ENCODE data around the gene PTPN11. TPM values are rescaled to one million over a fixed set of nuclear protein-coding genes. Genes with fewer than 3 reads are reported as not detected.
A peak's percentile ranks its signal among the peaks of the same experiment; 100 is the strongest.

The PTPN11 gene
- total and polyA plus RNA-seq, 2 of the 8 experiments (the other 6 are each of a cell fraction or from before 2014, with no cell fraction given) = 28.3 to 133 TPM

DNA sequence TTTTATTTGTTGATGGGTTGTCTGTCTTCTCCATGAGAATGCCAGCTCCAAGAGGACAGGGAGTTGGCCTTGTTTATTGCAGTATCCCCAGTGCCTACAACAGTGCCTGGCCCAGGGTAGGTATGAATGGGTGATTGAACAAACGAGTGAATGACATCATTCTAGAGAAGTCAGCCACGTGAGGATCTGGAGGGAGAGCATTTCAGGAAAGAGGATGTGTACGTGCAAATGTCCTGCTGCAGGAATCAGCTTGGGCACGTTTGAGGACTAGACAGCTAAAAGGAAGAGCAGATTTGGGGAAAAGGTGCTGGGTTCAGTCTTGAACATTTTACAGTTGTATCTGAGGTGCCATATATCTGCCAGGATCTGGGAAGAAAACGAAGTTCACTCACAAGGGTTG, 97.1 kb downstream of the PTPN11 start:
- POLR2A ChIA-PET (ENCODE audit: partially characterized antibody) = no interaction called here
- CTCF ChIA-PET (ENCODE audit: partially characterized antibody) = interaction anchor here (1.2 to 1.4 kb wide), 3 partner anchors 9 to 43 kb away, joined by 3 to 6 read pairs (median 3); no protein-coding TSS in a partner anchor
- Histone ChIP-seq H4K20me1 (replicated peaks in 1 of 2; ENCODE audit: control insufficient read depth in 1 of 2, insufficient read depth in 2 of 2, low read length in 2 of 2) (no peaks in the 10 kb centered on the region), H3K36me3 (ENCODE audit: control insufficient read depth in 2 of 4, insufficient read depth in 4 of 4, low read length in 3 of 4) (no peaks in the 10 kb centered on the region), H3K4me1 (replicated peaks in 1 of 4; ENCODE audit: control insufficient read depth in 3 of 4, insufficient read depth in 4 of 4, low read length in 3 of 4) (no peaks in the 10 kb centered on the region), H2BK120ac (replicated peaks; ENCODE audit: low read depth, low read length) (no peak overlapping the region), H3K79me2 (ENCODE audit: control insufficient read depth in 1 of 2, insufficient read depth in 2 of 2, low read length in 2 of 2) (no peaks in the 10 kb centered on the region), H3K9me3 (ENCODE audit: insufficient read depth in 2 of 2, low read depth in 1 of 2, low read length in 1 of 2) (peaks cover 0 to 2% of the 10 kb centered on the region in 2 experiments; a peak in 1 of 4 replicates), H3K9ac (replicated peaks in 1 of 4; ENCODE audit: extremely low read depth in 1 of 4, low read depth in 3 of 4, low read length in 3 of 4) (no peak overlapping the region), H4K5ac (ENCODE audit: insufficient read length, low read depth, low read length) (no peak overlapping the region), H3K4me3 (ENCODE audit: extremely low read depth in 1 of 4, insufficient read depth in 2 of 4, low read depth in 3 of 4, low read length in 4 of 4) (no peak overlapping the region), H3K23me2 (ENCODE audit: low read depth, low read length) (no peaks in the 10 kb centered on the region), H4K8ac (ENCODE audit: extremely low read depth, insufficient read depth, low read length) (no peak overlapping the region), H3K79me1 (ENCODE audit: low read depth, low read length) (no peaks in the 10 kb centered on the region), H2BK5ac (ENCODE audit: low read depth, low read length) (no peak overlapping the region), H3K4me2 (ENCODE audit: insufficient read depth in 1 of 2, low read depth in 2 of 2, low read length in 2 of 2) (no peak overlapping the region), H2AFZ (ENCODE audit: low read length) (no peak overlapping the region), H3K14ac (ENCODE audit: insufficient read length) (no peak overlapping the region), H2BK15ac (ENCODE audit: low read length) (no peak overlapping the region), H3K27me3 (replicated peaks in 1 of 4; ENCODE audit: control insufficient read depth in 3 of 4, extremely low read depth in 1 of 4, insufficient read depth in 3 of 4, low read length in 3 of 4) (no peaks in the 10 kb centered on the region), H2BK12ac (ENCODE audit: low read depth, low read length) (no peak overlapping the region), H2BK20ac (ENCODE audit: low read length) (no peak overlapping the region), H2AK5ac (ENCODE audit: low read depth, low read length) (0 out of 2 replicates have a peak overlapping the region, but pooled peaks have one; percentile 8), H3K23ac (ENCODE audit: insufficient read length) (no peak overlapping the region), H3K18ac (ENCODE audit: extremely low read depth, low read length) (no peak overlapping the region; the same call in 1 of the 2 replicates), H3K4ac (replicated peaks; ENCODE audit: insufficient read length, low read depth, low read length) (no peak overlapping the region), H4K91ac (replicated peaks; ENCODE audit: insufficient read length, low read length) (no peak overlapping the region), H3K27ac (ENCODE audit: low read depth, low read length) (no peak overlapping the region), H3K56ac (replicated peaks; ENCODE audit: insufficient read length, low read depth, low read length) (no peak overlapping the region)
- DNase-seq (ENCODE audit: low read depth in 1 of 2, low spot score in 2 of 2) = no peak
- WGBS, 2 experiments (ENCODE audit: extremely low coverage in 1 of 2, insufficient coverage in 1 of 2, insufficient read length in 1 of 2, insufficient replicate concordance in 2 of 2, low coverage in 1 of 2, low lambda C conversion rate in 2 of 2, missing lambda C conversion rate in 1 of 2) = 80% methylated on average over 5 of the region's 5 CpGs; no CpG with 5 or more reads in 1 of the 2 experiments
- FAIRE-seq = no peak
